Left hindlimb (tissue), 1 donor: ENCODE measurements around the gene UGT1A10.

Experiments
- DNase-seq: peaks from one replicate; pipeline ENCODE4 v3.0.0-alpha.2; 2018

The UGT1A10 gene

DNA sequence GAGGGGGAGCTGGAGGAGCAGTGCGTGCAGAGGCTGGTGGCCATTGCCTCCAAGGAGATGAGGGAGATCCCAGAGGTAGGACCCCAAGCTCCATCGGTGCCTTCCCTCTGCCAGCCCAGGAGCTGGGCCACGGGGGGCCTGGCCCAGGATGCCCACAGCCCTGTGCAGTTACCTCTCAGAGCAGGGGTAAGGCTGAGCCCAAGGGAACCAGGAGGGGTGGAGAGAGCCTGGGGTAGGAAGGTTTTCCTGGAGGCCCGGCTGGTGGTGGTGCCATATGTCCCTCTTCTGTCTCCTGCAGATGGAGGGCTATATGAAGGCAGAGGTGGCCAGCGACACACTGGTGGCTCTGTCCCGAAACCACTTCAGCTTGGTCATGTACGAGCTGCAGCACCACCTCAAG lies 153.3 kb downstream of the UGT1A10 start:
- DNase-seq: no peak

DNA sequence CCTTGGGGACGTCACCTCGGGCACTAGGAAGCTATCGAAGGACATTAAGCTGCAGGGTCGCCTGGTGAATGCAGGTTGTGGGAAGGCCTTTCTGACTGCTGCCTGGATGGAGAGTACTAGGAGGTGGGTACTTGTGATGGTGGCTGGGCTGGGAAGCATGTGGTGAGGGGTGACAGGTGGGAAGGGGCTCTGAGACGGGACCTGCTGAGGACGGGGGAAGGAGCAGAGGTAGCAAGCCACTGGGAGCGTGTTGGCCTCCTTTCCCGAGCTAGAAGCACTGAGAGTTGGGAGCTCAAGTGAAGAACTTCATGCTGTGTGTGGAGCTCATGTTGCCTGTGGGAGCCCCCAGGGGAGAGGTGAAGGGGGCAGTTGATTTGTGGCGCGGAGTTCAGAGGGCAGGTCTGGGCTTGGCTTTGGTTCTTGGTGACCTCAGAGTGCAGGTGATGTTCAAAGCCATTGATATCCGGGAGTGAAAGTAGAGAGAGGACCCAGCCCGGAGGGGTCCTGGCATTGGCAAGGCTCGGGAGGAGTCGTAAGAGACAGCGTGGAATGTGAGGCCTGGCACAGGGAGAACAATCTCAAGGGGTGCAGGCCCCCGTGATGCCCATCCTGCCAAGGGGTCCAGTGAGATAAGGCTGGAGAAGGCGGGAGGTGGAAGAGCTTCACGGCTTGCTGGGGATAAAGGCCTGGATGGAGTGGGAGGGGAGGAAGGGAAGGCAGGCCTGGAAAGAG lies 155.1 kb downstream of the UGT1A10 start:
- no peak for DNase-seq

DNA sequence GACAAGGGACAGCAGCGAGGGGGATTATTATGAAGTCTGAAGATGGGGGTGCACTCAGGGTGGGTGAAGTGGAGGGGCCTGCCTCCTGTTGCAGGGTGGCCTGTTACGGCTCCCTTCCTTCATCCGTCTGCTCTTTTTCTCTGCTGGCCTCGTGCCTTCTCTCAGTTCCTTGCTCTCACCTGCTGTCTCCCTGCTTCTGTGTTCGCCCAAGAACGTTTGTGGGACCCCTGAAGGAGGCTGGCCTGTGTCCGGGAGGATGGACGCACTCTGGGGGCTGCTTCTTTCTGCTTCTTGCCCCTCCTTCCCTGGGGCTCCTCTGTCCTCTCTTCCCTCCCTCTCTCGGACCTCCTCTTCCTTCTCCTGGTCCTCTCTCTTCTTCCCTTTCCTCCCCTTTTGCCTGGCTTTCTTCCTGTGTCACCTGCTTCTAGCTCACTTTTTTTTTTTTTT lies 155.7 kb downstream of the UGT1A10 start:
- no peak for DNase-seq

DNA sequence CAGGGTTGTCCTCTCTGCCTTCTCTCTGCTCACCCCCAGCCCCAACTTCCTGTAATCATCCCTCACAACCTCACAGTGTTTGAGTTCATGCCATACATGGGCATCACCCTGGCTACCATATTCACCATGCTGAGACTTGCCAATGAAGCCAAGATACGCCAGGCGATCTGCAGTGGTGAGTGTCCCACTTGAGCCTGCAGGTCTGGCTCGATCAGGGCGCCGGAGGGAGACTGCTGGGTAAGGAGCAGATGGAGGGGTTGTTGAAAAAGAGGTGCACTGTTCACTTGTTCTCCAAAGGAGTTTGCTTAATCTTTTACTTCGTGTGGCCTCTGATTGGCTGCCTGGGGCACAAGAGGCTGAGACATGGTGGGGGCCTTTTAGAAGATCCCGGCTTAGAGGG lies 156.5 kb downstream of the UGT1A10 start:
- DNase-seq: no peak

DNA sequence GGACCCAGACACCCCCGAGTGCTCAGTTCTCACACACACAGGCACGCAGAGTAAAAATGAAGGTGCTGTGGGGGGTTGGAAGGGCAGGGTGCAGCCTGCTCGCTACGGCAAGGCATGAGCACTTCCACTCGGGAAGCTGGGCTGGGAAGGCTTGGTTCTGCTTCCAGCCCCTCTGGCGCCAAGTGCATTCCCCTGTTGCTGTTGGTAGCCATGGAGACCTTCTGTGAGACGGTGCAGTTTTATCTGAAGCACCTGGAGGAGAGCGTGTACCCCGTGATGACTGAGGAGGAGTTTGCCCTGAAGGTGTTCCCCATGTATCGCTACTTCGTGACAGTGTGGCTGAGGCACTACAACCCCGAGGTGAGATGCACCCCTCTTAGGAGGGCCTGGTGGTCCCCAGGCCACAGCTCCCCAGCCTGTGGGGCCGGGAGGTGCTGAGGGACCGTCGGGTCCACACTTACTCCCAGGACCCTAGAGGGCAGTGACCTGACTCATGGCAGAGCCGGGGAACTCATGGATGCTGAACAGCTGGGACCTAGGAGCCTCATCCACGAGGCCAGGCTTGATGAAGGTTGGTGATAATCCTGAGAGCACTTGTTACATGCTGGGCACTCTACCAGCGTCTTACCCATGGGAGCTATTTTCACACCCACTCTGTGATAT lies 157.3 kb downstream of the UGT1A10 start:
- no peak for DNase-seq

DNA sequence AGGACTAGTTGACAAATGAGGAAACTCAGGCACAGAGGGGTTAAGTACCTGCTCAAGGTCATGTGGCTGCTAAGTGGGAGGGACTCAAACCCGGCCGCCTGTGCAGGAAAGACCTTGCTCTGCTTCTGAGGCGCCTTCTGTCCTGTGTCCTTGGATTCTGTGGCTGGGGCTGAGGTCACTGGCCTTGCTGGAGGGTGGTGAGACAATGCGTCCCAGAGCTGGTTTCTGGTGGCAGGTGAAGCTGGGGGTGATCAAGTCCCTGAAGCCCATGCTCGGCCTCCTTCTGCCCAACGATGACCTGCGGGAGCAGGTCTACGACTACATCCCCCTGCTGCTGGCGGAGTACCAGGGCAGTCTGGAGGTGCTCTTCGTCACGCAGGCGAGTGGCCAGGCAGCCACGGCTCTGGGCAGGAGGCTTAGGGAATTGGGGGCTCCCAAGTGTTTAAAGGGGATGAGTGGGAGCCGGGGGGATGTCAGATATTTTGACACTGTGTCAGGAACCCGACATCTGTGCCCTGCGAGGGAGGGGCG lies 157.9 kb downstream of the UGT1A10 start:
- no peak for DNase-seq

DNA sequence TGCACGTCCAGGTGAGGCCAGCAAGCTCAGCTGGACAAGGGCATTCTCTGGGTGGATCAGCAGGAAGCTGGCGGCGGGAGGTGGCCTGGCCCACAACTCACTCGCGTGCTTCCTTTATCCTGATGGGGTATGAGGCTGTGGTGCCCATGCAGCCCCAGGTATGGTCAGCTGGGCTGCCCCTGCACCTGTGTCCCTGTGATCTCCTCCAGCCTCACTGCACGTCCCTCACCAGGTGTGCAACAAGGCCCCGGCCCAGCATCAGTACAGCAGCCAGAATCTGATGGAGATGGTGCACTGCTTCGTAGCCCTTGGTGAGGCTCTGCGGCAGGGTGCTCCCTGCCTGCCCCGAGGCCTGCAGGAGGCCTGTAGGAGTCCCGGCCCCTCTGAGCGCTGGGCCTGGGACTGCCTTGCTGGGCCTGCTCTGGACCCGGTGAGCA lies 159.5 kb downstream of the UGT1A10 start:
- DNase-seq: no peak

DNA sequence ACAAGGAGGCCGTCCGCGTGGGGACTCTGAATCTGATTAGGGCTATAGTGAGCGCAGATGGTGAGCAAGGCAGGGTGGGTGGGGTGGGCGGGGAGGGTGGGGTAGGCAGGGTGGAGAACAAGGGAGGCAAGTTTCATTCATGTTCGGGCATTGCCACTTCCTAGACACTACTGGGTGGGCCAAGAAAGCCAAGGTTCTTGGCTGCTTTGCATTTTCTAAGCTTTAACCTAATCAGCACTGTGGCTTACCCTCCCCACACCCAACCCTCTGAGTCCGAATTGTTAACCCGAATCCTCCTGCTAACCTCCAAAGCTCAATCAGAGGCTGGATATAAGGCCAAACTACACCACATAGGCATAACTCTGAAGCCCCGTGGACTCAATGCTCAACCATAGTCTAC lies 160.0 kb downstream of the UGT1A10 start:
- no peak for DNase-seq

DNA sequence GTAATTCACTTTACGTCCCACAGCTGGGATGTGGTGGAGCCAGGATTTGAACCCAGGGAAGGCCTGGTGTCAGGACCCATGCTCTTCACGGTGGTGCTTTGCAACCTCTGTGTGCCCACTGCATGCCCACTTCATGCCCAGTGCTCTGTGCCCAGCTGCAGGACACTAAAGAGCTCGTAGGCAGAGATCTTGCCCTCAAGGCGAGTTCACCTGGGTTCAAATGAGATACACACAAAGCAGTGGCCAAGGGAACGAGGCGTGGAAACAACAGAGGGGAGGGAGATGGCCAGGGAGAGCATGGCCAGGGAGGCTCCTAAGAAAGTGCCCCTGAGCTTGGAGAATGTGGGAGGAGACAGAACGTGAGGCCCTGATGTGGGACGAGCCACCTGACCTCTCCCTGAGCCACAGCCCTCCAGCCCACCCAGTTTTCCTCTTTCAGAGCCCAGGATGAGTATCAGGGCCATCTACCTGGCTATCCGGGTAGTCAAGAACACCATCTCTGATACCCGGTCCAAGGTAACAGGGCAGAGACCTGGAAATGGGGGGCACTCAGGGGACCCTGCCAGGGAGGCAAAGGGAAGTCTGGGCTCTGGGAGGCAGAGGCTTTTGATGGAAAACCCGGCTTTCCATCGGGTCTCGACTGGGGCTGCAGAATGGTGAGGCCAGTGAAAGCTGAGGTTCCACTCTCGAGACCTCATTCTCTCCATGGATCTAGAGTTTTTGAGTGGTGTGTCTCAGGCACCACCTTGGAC lies 162.3 kb downstream of the UGT1A10 start:
- DNase-seq: no peak

DNA sequence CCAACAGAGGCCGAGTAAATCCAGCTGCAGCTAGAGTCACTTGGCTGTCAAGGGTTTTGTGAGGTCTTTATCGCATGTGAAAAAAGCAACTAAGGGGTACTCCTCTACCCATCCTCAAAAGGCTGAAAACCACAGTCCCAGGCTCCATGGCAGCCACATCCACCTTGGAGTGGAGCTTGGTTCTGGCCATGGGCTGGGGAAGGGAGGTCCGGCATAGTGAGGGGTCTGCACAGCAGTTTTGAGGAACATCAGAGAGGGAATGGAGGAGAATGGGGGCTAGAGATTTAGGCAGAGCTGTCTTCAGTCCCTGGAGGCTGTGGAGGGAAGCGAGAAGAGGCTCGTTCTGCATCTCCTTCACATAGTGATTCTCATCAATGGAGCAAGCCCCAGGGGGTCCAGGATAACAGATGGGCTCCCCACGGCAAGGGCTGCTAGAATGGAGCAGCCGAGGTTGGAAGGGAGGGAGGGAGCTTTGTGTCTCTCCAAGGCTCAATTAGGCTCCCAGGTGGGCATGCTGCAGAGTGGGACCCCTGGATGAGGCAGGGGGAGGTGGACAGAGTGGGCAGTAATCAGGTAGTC lies 162.9 kb downstream of the UGT1A10 start:
- no peak for DNase-seq

DNA sequence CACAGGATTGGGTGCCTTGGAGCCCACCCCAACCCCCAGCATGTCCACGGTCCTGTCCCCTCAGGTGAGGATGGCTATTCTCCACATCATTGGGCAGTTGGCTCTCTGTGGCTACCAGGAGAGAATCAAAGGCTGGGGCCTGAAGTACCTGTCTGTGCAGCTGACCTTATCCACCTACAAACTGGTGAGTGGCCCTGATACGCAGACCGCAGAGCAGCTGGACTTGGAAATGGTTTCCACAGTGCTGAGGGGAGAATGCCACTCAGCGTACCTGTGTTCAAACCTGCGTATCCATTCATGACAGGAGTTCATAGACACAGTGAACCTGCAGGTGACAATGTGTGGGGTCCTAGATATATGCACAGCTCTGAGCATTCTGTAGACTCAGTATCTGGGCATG lies 163.5 kb downstream of the UGT1A10 start:
- no peak for DNase-seq

DNA sequence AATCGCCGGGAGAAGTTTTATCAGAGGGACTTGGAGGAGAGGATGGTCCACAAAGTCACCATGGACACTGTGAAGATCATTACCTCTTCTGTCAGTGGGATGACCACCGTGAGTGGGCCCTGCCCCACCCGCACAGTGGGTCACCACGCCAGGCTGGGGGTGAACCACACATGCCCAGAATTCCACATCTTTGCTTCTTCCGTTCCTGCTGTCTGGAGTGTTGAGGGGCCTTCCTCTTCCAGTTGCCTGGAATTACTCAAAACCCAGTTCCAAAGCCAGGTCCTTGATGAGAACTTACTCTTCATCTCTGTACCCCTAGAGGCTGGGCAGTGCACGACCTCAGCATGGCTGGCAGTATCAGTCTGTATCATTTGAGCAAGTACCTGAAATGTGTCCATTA lies 164.0 kb downstream of the UGT1A10 start:
- no peak for DNase-seq

DNA sequence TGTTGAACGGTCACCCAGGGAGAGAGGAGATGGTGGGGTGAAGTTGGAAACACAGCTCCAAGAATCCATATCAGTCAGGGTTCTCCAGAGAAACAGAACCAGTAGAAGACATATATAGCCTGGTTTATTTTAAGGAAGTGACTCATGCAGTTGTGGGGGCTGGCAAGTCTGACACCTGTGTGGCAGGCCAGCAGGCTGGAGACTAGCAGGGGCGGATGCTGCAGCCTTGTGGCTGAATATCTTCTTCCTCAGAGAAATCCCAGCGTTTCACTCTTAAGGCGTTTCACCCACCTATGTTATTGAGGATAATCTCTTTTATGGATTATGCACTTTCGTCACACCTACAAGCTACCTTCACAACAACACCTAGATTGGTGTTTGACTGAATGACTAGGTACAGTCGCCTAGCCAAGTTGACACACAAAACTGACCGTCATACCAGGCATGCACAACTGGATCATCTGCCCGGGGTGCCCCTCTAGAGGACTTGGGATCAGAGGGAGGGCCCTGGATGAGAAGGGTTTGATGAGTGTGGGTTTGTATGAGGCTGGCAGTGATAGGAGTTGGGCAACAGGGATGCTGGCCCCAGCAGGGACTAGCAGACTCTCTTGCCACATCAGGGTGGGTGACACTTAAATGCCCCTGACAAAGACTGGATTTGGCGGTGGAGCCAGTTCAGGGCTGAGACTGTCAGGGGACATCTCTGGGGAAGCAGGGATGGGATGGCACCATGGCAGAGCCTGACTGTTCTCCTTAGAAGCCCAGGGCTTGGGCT lies 165.3 kb downstream of the UGT1A10 start:
- no peak for DNase-seq

DNA sequence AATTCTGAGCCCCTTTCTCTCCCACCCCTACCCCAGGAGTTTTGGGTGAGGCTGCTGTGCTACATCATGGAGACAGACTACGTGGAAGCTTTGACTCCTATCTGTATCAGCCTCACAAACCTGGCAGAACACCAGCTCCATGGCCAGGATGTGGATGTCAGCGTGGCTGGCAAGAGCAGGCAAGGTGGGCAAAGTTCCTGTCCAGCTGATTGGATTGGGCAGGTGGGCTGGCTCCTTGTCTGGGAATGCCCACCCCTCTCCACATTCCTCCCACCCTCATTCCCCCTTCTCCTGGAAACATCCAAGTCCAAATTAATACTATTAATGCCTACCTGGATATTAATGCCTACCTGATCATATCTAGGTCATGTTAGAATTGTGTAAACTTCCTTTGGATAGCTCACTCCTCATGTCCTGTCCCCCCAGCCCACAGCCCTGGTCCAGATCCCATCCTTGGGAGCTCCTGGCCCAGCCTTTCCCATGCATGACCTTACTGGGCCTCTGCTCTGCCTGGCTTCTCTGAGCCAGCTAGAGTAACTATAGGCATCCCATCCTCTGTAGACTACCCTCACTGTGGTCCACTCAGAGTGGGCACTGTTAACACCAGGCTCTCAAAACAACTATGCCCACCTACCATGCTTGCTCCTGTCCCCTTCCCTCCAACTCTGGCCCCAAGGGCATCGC lies 166.0 kb downstream of the UGT1A10 start:
- no peak for DNase-seq

DNA sequence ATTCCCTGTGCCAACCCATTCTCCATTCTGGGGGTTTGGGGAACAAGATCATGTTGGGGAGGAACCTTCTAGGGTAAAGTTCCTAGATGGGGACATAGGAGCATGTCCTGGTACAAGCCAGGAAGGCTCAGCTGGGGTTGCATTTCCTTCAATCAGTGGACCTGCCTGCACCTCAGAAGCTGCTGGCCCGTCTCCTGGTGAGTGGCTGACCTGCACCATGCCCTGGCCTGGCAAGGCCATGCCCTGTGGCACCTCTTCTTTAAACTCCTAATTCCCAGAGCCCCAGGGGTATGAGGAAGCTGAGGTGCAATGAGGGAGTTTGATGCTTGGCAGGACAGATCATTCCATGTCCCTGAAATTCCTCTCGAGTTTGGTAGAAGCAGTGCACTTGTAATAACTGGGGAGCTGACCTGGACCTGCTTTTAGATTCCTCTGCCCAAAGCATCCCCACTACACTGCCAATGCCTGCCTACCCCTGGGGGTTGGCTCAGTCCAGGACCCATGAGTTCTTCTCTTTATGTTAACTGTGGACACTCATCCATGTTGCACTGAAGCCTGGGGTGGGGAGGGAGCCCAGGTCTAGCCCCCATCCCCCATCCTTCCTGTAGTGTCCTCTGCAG lies 167.2 kb downstream of the UGT1A10 start:
- no peak for DNase-seq

DNA sequence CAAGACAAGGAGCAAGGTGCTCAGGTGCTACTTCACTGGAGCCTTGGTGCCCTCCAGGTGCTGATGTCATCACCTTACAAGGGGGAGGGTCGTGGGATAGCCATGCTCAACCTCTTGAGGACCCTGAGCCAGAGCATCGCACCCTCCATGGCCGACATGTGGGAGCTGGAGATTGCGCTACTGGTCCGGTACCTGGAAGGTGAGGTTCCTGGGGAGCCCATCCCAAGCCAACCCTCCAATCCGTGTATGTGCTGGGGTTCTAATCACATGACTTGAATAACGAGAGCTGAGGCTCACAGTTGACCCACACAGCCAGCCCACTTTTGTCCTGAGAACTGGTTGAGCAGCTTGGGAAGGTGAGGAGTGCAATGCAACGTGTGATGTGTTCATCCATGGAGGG lies 167.7 kb downstream of the UGT1A10 start:
- DNase-seq: no peak

DNA sequence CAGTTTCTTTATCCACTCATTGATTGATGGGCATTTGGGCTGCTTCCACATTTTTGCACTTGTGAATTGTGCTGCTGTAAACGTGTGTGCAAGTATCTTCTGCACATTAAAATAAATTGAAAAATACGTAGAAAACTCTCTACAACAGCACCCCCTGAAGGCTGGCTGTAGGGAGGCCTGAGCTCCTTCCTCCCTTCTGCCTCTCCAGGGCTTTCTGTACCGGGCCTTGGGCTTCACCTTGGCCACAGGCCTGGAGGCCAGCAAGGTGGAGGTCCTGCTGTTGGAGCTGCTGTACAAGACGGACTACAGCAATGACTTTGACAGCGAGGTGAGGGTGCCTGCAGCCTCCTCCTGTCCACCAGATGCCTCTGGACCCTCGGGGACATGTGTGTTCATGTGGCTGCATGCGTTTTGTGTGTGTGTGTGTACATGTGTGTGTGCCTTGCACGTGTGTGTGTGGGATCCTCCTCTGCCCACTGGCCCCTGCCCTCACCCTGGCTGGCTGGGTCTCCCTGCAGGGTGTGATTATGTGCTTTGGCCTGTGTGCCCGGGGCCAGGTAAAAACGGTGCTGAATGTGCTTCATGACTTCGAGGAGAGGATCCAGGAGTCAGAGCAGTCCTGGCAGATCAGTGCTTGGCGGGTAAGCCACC lies 171.1 kb downstream of the UGT1A10 start:
- DNase-seq: no peak

DNA sequence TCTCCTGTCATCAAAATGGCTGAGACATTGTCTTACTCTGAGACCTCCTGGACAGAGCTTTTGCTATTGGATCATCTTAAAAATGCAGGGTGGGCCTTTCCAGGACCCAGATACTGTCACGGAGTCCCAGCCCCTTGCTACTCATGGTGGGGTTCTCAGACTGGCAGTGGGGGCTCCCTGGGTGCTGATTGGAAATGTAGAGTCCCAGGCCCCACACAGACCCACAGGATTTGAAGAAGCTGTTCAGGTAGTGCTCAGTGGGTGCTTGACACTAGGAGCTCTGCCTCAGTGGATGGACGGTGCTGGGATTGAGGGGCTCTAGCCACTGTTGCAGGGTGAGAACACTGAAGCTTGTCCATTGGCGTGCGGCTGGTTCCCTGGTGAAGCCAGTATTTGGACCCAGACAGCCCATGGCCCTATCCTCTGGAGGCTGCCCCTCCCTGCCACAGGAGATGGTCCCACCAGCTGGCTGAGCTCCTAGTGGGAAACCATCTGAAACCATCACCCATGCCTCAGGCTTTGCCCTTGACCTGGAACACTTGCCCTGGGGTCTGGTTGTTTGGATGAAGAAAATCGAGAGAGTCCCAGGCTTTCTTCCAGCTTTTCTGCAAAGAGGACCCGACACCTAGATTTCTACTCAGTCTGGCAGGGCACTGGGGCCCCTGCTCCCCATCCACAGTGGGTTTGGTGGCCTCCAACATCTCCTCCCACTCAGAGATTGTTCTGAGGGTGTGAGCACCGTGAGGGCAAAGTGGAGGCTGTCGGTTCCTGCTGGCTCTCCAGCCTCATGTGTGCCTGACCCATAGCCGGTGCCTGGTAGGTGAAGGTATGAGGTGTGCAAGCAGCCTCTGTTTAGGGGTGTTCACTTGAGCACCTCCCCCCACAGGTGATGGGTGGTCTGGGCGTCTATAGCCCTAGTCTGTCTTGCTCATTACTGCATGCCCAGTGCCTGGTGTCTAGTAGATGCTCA lies 172.0 kb downstream of the UGT1A10 start:
- no peak for DNase-seq

DNA sequence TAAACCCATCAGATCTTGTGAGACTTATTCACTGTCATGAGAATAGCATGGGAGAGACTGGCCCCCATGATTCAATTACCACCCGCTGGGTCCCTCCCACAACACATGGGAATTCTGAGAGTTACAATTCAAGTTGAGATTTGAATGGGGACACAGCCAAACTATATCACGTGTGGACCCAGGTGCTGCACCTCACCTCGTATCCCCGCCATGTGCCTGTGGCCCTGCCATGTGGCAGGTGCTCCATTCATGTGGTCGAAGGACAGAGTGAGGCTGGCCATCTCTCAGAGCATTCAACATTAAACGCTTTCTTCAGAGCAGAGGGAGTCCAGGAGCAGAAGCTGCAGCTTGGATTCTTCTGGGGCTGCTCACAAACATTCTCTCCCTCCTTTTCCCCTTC lies 174.1 kb downstream of the UGT1A10 start:
- DNase-seq: no peak

DNA sequence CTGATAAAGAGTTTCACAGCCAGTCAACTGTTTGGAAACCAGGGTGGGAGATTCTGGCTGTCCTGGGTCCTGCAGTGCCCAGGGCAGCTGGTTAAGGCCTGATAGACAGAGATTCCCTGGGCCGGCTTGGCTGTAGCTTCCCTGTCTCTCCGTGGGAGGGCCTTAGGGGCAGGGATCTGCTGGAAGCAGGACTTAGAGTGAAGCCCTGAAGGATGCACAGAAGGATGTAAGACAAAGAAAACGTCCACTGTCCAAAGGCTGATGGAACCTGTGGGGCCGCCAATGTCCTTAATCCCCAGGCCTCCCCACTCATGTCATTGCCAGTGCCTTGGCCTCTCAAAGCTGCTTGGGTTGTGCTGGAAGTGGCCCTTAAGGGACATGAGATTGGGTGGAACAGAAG lies 174.8 kb downstream of the UGT1A10 start:
- no peak for DNase-seq
